ENCODE results near the gene TTC34.
"Not testable (repeated sequence)": the region's sequence is repeated elsewhere in the genome, so short reads cannot be mapped to it uniquely, and the experiment has no call there.

The TTC34 gene

DNA sequence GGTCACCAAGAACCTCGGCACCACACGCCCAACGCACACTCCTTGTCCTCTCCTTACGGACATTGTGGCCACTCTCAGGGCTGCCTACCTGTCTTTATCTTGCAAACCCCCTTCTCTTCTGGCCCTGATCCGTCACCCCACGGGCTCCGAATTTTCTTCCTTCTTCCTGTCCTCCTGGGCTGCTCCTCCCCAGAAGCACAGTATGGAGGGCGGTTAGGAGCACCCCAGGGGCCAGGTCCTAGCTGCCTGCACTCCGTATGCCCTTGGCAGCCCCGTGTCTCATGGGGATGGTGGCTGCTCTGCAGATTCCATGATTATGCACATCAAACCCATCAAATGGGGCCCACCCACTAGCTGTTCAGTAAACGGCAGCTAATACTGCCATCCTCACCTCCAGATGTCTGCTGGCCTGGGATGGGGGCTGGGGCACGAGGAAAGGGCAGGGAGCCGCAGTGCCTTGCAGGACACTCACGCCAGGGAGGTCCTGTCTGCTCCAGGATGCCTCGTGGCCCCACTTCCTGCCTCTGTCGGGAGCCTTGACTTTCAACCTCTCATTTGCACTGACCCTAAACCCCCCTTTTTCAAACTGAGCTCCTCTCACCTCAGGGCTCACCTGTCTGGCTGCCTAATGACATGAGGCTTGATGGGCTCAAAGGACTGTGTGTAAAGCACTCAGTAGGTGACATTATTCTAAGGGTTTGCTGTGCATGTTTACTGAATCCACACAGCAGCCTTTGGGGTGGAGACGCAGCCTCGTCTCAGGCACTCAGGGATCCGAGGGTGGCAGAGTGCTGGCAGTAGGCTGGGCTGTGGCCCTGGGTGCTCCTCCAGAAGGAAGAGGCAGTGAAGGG lies 4.4 kb downstream of the TTC34 start:
- no peak for DNase-seq

DNA sequence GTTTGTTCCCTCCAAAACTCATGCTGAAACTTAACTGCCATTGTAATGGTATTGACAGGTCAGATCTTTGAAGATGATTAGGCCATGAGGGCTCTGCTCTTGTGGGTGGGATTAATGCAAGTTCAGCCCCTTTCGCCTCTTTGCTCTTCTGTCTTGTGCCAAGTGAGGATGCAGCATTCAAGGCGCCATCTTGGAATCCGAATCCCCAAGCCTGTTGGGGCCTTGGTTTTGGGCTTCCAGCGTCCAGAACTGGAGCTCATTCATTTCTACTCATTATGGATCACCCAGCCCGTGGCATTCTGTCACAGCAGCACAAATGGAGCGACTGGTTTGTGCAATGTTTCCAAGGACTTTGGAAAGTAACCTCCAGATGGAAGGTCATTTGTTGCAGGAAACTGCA lies 5.6 kb downstream of the TTC34 start:
- DNase-seq, result no peak

DNA sequence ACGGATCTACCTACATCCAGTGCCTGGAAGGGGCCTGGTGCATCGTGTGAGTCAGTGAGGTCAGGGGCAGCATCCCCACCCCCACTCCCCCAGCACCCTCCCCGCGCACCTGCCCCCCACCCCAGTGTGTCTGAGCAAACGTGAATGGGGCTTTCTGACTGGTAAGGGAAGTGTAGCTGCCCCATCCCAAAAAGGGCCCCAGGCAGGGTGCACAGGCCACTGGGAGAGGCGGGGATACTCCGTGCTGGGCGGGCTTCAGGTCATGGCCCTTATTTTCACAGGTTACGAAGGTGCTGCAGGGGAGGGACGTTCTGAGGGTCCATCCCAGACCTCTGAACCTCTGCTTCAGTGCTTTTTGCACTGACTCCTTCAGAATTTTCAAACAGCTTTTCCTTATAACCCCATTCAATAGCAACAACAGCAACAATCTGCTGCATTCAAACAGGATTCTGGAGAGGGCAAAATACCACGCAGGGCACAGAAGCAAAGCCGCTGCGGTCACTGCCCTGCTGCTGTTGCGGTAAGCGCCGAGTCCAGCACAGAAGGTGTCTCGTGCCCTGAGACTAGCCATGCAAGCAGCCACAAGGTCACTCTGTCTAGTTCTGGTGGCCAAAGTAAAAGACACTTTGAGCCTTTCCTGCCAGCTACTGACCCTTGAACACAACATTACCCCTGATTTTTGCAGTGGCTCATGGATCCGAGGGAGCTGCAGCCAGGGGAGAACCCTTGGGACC lies 10.3 kb downstream of the TTC34 start:
- no peak for DNase-seq

DNA sequence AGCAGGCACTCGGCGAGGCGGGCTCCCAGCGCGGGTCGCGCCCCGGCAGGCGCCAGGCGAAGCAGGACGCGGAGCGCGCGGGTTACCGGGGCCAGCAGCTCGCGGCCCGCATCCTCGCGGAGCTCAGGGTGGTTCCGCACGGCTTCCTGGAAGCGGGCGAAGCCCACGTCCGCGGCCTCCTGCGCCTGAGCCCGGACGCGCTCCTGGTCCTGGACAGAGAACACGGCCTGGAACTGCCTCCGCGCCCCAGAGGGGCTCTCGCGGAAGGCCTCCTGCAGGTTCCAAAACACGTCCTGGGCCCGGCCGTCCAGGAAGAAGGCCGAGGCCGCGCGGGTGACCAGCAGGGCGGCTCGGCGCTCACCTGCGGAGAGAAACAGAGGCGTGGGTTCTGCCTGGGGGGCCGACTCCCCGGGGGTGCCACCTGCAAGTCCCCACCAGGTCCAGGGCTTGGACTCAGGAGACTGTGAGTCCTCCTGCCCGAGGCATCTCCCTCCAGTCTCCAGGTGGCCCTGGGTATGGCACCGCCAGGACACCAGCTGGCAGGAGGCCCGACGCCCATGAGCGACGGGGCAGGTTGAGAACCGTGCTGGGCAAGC lies 11.4 kb downstream of the TTC34 start:
- no peak for DNase-seq

DNA sequence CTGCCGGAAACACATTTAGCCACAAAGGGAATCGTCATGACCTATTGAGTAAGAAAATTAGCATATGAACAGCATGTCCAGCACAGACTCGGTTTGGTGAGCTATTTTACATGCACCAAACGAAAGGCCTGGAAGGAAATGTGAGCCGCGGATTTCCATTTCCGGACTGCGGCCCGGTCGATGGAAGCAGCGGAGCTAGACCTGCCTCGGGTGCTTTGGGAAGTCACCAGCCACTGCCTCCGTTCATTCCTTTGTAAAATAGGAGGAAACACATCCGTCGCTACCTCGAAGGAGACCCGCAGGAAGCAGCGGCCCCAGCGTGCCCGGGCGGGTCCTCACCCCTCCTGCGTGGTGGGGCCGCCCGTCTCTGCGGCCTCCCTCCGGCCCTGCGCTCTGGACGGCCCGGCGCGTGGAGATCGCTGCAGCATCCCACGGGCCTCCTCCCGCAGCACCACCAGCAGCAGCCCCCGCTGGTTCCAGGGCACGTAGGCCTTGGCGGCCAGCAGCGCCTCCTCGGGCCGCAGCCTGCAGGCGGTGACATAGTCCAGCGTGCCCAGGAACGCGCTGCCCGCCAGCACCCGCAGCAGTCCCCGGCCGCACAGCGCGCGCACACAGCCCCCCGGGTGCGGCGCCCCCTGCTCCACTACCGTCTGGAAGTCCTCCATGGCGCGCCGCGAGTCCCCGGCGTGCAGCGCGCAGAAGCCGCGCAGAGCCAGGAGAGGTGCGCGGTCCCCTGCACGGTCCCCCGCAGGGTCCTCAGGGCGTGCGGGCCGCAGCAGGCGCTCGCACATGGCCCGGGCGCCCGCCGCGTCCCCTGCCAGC lies 12.1 kb downstream of the TTC34 start:
- peak in 3 of 4 experiments; percentile 2 to 25 (median 22) for DNase-seq

DNA sequence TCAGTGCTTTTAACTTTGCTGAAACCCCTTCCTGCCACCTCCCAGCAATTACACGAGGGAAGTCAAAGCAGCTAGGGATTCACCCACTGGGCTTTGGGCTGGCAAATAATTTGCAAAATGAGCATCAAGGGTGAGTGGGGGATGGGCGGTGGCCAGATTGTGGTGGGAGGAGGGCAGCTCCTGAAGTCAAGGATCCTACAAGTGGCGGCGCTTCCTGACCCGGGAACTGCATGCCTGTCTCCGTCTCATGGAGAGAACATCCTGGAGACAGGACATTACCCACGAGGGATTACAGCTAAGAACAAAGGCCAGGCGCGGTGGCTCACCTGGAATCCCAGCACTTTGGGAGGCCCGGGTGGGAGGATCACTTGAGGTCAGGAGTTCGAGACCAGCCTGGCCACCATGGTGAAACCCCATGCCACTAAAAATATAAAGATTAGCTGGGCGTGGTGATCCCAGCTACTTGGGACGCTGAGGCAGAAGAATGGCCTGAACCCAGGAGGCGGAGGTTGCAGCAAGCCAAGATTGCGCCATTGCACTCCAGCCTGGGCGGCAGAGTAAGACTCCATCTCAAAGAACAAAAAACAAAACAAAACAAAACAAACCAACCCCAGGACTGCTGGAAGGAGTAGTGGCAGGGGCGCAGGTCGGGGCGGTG lies 12.9 kb downstream of the TTC34 start:
- peak in 1 of 4 experiments; percentile 21 for DNase-seq

DNA sequence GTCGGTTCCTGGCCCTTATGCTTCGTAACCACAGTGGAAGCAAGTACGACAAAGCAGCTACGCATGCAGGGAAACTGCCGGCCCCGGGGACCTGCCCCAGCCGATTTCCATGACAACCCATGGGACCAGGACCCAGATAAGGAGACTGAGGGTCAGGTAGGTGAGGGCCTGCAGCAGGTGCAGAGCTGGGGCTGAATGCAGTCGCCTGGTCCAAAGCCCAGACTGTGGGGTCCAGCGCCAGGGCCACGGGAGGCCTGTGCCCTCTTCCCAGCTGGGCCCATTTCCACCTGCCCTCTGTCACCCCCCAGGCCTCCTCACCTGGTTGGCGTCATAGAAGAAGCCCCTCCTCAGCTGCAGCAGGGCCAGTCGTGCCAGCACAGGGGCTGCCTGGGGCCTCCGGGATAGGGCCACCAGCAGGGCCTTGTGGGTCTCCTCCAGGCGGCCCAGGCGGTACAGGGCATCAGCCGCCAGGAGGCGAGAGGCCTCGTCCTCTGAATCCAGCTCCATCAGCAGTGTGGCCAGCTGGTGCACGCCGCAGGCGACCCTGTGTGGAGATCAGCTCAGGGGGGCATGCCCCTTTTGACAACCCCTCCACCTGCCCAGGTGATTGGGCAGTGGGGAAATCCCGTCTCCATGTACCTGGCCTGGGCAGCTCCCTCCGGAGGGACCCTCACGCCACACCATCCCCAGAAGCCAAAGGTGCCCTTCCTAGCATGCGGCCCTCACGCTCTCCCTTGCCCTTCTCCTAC lies 14.2 kb downstream of the TTC34 start:
- no peak for DNase-seq

DNA sequence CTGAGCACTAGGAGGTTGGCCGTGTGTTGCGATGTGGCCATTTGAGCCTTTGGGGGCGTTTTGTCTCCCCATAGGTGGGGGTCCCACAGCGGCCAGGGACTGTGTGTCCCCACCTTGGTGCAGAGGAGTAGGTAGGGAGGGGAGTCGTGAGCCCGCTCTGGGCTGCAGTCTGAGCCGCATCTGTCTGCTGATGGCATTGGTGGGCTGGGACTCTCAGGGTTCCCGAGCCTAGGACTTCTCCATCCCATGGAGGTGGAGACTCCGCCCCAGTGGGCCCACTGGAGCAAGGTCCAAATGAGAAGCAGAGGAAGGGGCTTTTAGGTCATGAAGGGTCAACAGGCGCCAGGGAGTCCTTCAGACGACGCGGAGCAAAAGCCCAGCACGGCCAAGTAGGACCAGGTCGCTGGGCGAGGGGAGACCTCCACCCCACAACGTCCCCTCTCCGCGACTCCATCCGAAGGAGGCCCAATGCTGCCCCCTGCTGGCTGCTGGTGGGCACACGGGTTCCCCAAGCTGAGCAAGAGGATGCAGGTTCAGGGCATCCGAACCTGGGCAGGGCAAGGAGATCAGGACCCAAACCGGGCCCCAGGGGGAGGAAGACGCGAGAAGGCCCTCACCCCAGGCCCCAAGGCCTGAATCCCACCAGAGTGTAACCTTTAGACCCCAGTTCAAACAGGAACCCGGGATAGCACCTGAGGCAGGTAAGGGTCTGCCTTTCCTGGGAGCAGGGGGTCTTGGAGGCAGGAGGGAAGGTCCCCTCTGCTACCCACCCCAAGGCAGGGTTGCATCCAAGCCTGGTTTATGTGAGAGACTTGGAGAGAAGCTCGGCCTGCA lies 14.9 kb downstream of the TTC34 start:
- peak; percentile 58 to 85 (median 73) for DNase-seq

DNA sequence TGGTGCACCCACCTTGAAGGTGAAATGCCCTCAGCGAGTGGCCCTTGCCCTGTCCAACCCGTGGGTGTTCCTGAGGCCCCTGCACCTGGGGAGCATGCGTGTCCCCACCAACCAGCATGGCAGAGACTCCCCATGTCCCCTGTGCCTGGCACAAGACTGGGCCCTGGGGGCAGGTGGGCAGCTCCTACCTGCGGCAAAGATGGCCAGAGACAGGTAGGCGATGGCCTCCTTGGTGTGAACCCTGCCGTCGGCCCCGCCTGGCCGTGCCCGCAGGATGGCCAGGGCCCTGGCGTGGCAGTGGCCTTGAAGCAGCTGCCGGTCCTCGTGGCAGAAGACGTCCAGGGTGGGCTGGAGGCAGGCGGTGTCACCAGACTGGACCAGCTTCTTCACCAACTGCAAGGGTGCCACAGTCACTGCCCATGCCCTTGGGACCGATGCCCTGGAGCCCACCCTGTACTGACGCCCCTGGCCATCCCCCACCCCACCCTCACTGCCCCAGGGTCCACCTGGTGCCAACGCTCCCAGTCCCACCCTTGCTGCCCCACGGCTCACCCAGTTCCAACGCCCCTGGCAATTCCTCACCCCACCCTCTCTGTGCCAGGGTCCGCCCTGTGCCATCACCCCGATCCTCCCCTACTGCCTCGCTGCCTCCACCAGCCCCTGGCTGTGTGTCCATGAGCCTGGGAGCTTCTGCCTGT lies 15.7 kb downstream of the TTC34 start:
- no peak for DNase-seq

DNA sequence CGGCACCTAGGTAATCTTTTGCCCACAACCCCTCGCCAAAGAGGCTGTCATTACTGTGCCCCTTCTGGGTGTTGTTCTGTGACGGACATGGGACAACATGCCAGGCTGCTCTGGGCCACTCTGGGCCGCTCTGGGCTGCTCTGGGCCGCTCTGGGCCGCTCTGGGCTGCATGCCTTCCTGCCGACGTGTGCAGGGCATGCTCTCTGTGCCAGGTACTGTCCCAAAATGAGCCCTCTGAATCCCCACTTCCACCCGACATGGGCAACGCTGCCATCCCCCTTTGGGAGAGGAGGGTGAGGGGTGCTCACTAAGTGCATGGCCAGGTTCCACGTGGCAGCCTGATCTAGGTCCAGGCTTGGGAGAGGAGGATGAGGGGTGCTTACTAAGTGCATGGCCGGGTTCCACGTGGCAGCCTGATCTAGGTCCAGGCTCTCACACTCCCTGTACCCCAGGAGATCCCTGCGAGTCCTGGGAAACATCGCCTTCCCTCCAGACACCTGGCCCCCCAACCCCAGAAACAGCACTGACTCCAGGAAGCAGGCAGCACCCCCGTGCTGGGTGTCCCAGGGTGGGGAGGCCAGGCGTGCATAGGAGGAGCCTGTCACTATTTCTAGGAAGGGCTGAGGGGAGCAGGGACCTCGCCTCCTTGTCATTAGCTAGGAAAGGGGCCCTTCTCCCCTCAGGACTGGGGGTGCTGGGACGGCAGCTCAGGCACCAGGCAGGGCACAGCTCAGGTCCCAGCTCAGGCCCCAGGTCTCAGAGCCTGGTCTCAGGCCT lies 16.5 kb downstream of the TTC34 start:
- DNase-seq, result no peak

DNA sequence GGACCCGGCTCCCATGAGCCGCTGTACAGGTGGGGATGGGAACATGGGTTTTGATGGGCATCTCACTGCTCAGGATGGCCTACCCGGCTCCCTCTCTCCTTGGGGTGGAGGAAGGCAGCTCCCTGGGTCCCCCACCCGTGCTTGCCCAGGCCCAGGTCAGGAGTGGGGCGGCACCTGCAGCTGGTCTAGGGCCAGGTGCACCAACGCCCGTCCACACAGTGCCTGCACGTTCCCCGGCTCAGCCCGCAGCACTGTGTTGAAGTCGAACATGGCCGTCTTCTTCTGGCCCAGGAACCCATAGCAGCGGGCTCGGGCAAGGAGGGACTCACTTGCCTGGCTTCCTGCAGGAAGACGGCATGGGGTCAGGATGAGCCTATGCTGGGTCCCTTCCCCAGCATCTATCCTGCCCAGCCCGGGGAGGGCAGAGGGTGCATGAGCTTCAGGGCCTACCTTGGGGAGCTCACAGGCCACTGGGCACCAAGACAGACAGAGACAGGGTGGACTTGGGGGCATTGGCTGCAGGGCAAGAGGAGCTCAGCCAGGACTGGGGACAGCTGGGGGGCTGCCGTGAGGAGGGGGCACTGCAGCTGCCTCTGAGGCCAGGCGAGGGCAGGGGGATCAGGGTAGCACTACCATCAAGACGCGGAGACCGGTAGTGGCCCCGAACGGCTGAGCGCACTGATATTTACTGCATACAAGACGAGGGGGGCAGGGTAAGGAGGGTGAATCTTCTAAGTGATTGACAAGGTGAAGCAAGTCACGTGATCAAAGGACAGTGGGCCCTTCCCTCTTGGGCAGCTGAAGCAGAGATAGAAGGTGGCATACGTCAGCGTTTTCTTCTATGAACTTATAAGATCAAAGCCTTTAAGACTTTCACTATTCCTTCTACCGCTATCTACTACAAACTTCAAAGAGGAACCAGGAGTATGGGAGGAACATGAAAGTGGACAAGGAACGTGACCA lies 17.8 kb downstream of the TTC34 start:
- no peak for DNase-seq

DNA sequence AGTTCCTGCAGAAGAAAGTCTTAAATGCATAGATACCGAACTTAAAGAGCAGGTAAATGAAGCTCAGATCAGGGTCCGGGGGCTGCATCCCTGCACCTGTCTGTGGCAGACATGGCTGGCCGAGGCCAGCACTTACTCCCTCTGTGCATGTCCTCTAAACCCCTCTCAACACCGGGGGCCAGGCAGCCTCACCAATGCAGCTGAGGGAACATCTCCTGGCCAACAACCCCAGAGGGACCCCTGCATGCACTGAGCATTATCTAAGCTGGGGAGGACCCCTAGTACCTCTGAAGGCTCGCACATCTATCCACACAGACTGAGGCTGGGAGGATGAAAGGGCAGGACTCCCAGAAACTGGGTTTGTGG lies 18.4 kb downstream of the TTC34 start:
- no peak for DNase-seq

DNA sequence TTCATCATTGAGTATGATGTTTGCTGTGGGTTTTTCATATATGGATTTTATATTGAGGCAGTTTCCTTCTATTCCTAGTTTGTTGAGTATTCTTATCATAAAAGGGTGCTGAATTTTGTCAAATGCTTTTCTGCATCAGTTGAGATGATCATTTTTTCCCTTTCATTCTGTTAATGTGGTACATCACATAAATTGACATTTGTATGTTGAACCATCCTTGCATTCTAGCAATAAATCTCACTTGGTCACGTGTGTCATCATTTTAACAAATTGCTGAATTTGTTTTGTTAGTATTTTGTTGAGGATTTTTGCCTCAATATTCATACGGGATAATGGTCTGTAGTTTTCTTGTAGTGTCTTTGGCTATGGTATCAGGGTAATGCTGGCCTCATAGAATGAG lies 19.9 kb downstream of the TTC34 start:
- no peak for DNase-seq

DNA sequence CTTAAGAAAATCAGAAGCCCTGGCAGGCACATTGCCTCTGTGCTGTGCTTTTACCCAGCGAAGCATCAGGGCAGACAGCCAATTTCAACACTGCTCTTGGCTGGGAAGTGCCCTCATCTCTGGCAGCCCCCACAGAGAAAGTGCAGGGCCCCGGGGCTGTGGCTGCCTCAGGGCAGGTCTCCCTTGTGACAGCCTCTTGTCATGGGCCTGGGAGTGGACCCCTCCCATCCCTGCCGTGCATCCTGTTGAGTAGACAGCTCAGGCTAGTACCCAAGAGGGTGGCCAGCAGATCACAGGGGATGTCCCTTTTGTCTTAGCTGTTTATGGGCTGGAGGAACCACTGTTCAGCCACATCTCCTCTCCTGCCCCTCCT lies 23.3 kb downstream of the TTC34 start:
- DNase-seq, result no peak

DNA sequence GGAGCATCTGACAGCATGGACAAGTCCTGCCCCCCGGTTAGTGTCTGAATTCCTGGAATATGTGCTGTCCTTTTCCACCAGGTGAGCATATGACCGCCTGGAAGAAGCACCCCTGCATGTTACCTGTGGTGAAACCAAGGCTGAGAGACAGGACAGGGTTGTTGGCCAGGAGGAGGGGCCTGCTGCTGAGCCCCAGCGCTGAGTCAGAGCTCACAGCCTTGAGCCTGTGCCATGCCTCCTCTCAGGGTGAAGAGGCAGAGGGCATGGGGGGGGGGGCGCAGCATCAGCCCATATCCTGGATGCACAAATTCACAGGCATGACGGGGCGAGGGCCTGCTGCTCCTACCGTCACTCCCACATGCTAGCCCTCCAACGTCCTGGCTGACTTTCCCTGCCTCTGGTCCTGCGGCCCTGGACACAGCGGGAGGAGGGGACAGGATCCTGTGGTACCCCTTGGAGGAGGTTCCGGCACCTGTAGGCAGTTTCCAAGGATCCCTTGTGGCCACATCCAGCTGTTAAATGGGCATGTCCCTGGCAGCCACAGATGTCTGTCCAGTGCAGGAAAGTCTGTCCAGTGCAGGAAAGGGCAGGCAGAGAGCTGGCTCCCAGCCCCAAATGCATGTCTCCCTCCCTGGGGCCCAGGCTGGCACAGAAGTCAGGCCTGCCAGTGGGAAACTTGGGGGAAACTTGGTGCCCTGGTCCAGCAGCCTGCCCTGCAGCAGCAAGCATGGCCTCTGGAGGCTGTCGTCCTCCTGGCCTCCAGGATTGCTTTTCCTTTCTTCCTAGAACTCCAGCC lies 23.9 kb downstream of the TTC34 start:
- no peak for DNase-seq

DNA sequence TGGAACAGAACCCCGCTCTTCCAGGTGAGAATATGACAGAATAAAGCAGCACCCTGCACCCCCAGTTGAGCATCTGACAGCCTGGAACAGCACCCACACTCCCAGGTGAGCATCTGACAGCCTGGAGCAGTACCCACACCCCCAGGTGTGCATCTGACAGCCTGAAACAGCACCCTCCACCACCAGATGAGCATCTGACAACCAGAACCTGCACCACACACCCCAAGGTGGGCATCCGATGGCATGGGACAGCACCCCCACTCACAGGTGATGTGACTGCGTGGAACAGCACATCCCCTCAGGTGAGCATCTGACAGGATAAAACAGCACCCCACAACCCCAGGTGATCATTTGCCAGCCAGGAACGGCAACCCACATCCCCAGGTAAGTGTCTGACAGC lies 26.2 kb downstream of the TTC34 start:
- DNase-seq, result not testable (repeated sequence)

DNA sequence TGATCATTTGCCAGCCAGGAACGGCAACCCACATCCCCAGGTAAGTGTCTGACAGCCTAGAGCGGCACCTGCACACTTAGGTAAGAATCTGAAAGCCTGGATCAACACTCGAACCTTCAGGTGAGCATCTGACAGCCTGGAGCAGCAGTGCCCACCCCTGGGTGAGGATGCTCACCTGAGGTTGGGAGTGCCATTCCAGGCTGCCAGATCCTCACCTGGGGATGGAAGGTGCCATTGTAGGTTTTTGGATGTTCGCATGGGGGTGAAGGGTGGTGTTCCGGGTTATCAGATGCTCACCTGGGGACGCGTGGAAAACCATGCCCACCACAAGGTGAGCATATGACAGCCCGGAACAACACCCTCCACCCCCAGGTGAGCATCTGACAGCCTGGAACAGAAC lies 33.4 kb downstream of the TTC34 start:
- DNase-seq, result not testable (repeated sequence)
